Gastroesophageal sphincter (tissue), 3 donors: ENCODE measurements around the gene DUSP3.

Experiments
- POLR2AphosphoS5 ChIP-seq: sonication (generic); formaldehyde crosslinking; IDR thresholded peaks from one replicate; pipeline ENCODE4 v1.6.1; 2017; ENCODE audit warnings: antibody characterized with exemption
- TF ChIP-seq, protein P1 (sequence below), 4 experiments: fragments of 200-600 bp in 2 of 4; fragments of 450-650 bp in 2 of 4; sonication (generic) in 1 of 4; IDR thresholded peaks; one replicate each; pipeline ENCODE4 v1.5.1; 2017 to 2019; ENCODE audit warnings: antibody characterized with exemption in 4 of 4, mild to moderate bottlenecking in 2 of 4, moderate library complexity in 2 of 4

DNA sequence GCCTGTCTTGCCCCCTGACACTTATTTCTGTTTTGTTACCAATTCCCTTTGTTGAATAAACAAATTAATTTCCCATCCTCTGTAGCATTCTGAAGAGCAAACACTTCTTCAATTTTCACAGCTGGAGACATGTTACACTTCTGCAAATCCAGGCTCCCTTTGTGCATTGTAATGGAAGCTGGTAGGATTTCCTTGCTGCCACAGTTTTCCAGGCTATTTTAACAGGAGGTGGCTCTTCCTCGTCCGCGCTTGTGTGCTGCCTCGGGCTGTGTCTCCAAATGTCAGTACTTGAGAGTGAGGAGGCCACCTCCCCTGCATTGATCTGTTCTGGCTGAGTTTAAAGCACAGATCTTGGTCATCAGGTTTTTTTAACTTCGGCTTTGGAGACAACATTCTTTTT is 60.2 kb downstream of the DUSP3 start:
- TF ChIP-seq POLR2AphosphoS5, result no peak
- TF ChIP-seq, protein P1, sequence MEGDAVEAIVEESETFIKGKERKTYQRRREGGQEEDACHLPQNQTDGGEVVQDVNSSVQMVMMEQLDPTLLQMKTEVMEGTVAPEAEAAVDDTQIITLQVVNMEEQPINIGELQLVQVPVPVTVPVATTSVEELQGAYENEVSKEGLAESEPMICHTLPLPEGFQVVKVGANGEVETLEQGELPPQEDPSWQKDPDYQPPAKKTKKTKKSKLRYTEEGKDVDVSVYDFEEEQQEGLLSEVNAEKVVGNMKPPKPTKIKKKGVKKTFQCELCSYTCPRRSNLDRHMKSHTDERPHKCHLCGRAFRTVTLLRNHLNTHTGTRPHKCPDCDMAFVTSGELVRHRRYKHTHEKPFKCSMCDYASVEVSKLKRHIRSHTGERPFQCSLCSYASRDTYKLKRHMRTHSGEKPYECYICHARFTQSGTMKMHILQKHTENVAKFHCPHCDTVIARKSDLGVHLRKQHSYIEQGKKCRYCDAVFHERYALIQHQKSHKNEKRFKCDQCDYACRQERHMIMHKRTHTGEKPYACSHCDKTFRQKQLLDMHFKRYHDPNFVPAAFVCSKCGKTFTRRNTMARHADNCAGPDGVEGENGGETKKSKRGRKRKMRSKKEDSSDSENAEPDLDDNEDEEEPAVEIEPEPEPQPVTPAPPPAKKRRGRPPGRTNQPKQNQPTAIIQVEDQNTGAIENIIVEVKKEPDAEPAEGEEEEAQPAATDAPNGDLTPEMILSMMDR (IDR thresholded peaks at IDR 0.05), result no peak
